ENCODE measurements around the gene CD248.

GRCh38 chr11:66275984-66276612, 40.7 kb downstream of the CD248 start:
- TF ChIP-seq CTCF (IDR thresholded peaks at IDR 0.05): no peak
- TF ChIP-seq POLR2A (IDR thresholded peaks at IDR 0.05): no peak

Data from heart left ventricle (tissue), 13 donors.